Activated T-helper 1 cell treated with anti-CD3 and anti-CD28 coated beads, Interleukin-12 subunit alpha, Interleukin-12 subunit beta, Interleukin-2, Interleukin-4 antibody, amounts not matched to agents 30 ng/mL and 10 ng/mL and 1 ng/mL, durations not matched to agents 14 hours and 24 hours and 36 hours (primary cell): ENCODE results near the gene DOK7. TPM values are rescaled to one million over a fixed set of nuclear protein-coding genes. Genes with fewer than 3 reads are reported as not detected.

Source experiments
- DNase-seq: peaks from one replicate; pipeline ENCODE4 v3.0.0; 2021; ENCODE audit warnings: low spot score
- H3K27ac Mint-ChIP-seq: one replicate; pipeline ENCODE4 v1.8.0; 2021; ENCODE audit warnings: mild to moderate bottlenecking, mixed read lengths
- H3K27me3 Mint-ChIP-seq: one replicate; pipeline ENCODE4 v1.8.0; 2022; ENCODE audit warnings: mild to moderate bottlenecking, moderate library complexity, mixed read lengths; ENCODE audit not compliant: insufficient read depth
- H3K36me3 Mint-ChIP-seq: one replicate; pipeline ENCODE4 v1.8.0; 2021; ENCODE audit warnings: low read depth, mixed read lengths
- H3K4me1 Mint-ChIP-seq: one replicate; pipeline ENCODE4 v1.8.0; 2021; ENCODE audit warnings: low read depth, mixed read lengths
- H3K4me3 Mint-ChIP-seq: one replicate; pipeline ENCODE4 v1.8.0; 2021; ENCODE audit warnings: mild to moderate bottlenecking, moderate library complexity, mixed read lengths
- H3K9me3 Mint-ChIP-seq: one replicate; pipeline ENCODE4 v1.8.0; 2021; ENCODE audit warnings: mixed read lengths
- intact Hi-C: fragments of 100-400 bp; cut with micrococcal nuclease; formaldehyde crosslinking; loops from one replicate; pipeline ENCODE4 v1.15.1; 2024
- total RNA-seq: library from RNA; stranded (reverse); gene quantifications from 2 replicates; pipeline ENCODE4 v1.2.3, GENCODE V29; 2022

Gene DOK7
- total RNA-seq, 1 donor from 2014 or later: not detected

GRCh38 chr4:3472411-3473141 is 9.5 kb downstream of the DOK7 start:
- DNase-seq: no peak
- no peak overlapping the region for H3K27ac Mint-ChIP-seq
- H3K4me3 Mint-ChIP-seq: no peak overlapping the region

DNA sequence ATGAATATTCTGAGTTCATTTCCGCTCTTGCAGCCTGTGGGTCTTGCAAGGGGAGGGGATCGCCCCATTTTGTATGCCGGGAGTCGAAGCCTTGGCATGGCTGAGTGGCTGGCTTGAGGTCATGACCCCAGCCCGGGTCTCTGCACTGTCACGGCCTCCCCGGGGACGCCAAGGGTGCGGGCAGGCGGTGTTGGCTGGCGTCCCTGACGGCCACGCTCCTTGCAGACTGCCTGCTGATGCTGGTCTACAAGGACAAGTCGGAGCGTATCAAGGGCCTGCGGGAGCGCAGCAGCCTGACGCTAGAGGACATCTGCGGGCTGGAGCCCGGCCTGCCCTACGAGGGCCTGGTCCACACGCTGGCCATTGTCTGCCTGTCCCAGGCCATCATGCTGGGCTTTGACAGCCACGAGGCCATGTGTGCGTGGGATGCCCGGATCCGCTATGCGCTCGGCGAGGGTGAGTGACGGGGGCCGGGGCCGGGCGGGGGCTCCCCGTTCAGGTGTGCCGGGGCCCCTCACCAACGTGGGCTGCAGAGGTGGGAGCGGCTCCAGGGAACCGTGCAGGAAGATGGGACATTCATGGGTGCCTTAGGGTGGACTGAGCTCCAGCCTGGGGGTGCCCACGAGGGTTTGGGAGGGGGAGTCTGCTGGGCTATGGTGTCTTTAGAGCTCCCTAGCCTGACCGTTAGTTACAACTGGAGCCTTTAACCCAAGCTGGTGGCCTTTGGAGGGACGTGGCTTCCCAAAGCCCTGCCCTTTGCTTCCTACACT is 10.3 kb downstream of the DOK7 start:
- H3K27ac Mint-ChIP-seq: no peak overlapping the region
- H3K4me3 Mint-ChIP-seq: no peak overlapping the region
- H3K4me1 Mint-ChIP-seq: no peaks in the 10 kb centered on the region
- no peaks in the 10 kb centered on the region for H3K27me3 Mint-ChIP-seq
- H3K36me3 Mint-ChIP-seq: no peaks in the 10 kb centered on the region
- H3K9me3 Mint-ChIP-seq: no peaks in the 10 kb centered on the region
- no peak for DNase-seq
- intact Hi-C loops: no loop called here

More at GRCh38 chr4:3472411-3473141, 9.5 kb downstream of the DOK7 start:
- intact Hi-C loops: no loop called here
- H3K9me3 Mint-ChIP-seq: no peaks in the 10 kb centered on the region
- no peaks in the 10 kb centered on the region for H3K36me3 Mint-ChIP-seq
- no peaks in the 10 kb centered on the region for H3K4me1 Mint-ChIP-seq
- H3K27me3 Mint-ChIP-seq: no peaks in the 10 kb centered on the region

- Mint-ChIP-seq H3K9me3 (no peaks in the 10 kb centered on the region), H3K4me3 (no peak overlapping the region), H3K27ac (no peak overlapping the region), H3K36me3 (no peaks in the 10 kb centered on the region), H3K4me1 (no peaks in the 10 kb centered on the region), H3K27me3 (no peaks in the 10 kb centered on the region)
- no peak for DNase-seq
- intact Hi-C loops: no loop called here
Measured at GRCh38 chr4:3473996-3474765, 11.1 kb downstream of the DOK7 start.

- no peaks in the 10 kb centered on the region for H3K27me3 Mint-ChIP-seq
- H3K9me3 Mint-ChIP-seq: no peaks in the 10 kb centered on the region
- H3K27ac Mint-ChIP-seq: no peak overlapping the region
- H3K36me3 Mint-ChIP-seq: no peaks in the 10 kb centered on the region
- H3K4me3 Mint-ChIP-seq: no peak overlapping the region
- no peaks in the 10 kb centered on the region for H3K4me1 Mint-ChIP-seq
- no peak for DNase-seq
- intact Hi-C loops: no loop called here
Measured at GRCh38 chr4:3475041-3475712, 12.1 kb downstream of the DOK7 start.

DNA sequence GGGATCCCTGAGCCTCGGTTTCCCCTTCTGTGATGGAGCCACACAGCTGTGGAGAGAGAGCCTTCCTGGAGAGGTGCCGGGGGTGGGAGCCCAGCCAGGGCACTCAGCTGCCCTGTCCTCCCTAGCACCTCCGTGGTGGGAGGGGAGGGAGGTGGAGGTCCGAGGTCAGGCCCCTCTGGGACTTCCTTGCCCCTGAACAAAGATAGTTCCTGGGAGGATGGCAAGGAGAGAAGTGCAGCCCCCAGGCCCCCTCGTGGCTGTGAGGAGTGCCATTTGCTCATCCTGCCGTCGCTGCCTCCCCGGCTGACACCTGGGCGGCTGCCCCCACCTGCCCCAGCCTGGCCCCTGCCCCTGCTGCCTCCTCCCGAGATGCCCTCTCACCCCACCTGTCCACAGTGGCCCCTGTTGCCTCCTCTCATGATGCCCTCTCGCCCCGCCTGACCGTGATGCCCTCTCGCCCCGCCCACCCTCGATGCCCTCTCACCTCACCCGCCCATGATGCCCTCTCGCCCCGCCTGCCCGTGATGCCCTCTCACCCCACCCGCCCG is 12.7 kb downstream of the DOK7 start:
- Mint-ChIP-seq H3K4me1 (no peaks in the 10 kb centered on the region), H3K9me3 (no peaks in the 10 kb centered on the region), H3K36me3 (no peaks in the 10 kb centered on the region), H3K27ac (no peak overlapping the region), H3K4me3 (no peak overlapping the region), H3K27me3 (peaks cover 2% of the 10 kb centered on the region)
- no peak for DNase-seq
- intact Hi-C loops: no loop called here

DNA sequence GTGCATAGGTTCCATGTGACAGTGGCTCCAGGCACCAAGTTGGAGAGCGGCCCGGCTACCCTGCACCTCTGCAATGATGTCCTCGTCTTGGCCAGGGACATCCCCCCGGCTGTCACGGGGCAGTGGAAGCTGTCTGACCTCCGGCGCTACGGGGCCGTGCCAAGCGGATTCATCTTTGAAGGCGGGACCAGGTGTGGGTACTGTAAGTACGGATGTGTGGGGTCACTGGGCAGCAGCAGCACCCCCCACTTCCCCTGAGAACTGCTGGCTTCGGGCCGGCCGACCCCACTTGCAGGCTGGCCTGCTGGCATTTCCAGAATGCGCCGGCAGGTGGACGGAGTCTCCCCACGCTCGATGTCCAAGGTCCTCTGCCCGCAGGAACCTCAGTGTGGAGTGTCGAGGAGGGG is 13.2 kb downstream of the DOK7 start:
- Mint-ChIP-seq H3K36me3 (no peaks in the 10 kb centered on the region), H3K9me3 (no peaks in the 10 kb centered on the region), H3K4me3 (no peak overlapping the region), H3K27me3 (peaks cover 6% of the 10 kb centered on the region), H3K27ac (no peak overlapping the region), H3K4me1 (no peaks in the 10 kb centered on the region)
- intact Hi-C loops: no loop called here
- DNase-seq: no peak

DNA sequence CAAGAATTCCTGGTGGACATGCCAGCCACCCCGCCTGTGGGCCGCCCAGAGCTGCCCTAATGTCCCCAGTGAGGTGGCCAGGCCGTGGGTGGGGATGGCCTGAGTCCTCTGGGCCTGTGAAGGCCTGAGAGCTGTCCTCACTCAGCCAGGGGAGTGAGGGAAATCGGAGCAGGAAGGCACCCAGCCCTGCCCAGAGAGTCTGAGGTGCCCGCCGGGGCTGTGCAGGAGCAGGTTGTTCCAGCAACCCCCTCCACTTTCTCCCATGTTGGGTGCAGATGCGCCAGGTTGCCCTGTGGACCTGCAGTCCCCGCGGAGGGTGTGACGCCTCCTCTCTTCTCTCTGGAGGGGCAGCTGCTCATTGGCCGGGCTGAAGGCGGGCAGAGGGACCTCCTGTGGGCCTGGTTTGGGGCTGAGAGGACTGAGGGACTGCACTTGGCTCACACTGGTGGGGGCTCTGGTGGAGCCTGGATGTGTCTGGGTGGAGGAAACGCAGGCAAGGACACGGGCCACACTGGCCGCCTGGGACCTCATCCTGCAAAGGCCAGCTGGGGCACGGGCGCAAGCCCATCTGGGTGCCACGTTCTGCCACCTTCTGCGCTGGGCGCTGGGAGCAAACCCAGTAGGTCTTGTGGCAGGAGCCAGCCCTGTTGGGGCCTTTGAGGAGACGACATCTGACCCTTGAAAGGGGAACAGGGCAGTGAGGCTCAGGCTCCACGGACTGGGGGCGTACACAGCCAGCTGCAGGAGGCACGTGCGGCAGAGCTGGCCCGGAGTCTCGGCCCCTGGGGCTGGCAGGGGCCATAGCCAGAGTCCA is 14.0 kb downstream of the DOK7 start:
- DNase-seq: no peak
- intact Hi-C loops: no loop called here
- no peak overlapping the region for H3K27ac Mint-ChIP-seq
- H3K36me3 Mint-ChIP-seq: no peaks in the 10 kb centered on the region
- H3K27me3 Mint-ChIP-seq: peaks cover 8% of the 10 kb centered on the region
- H3K4me3 Mint-ChIP-seq: no peak overlapping the region
- no peaks in the 10 kb centered on the region for H3K4me1 Mint-ChIP-seq
- H3K9me3 Mint-ChIP-seq: no peaks in the 10 kb centered on the region

- Mint-ChIP-seq H3K36me3 (no peaks in the 10 kb centered on the region), H3K4me1 (no peaks in the 10 kb centered on the region), H3K27ac (no peak overlapping the region), H3K9me3 (no peaks in the 10 kb centered on the region), H3K27me3 (peaks cover 8% of the 10 kb centered on the region), H3K4me3 (no peak overlapping the region)
- intact Hi-C loops: no loop called here
- no peak for DNase-seq
Measured at GRCh38 chr4:3477750-3478430, 14.8 kb downstream of the DOK7 start.

DNA sequence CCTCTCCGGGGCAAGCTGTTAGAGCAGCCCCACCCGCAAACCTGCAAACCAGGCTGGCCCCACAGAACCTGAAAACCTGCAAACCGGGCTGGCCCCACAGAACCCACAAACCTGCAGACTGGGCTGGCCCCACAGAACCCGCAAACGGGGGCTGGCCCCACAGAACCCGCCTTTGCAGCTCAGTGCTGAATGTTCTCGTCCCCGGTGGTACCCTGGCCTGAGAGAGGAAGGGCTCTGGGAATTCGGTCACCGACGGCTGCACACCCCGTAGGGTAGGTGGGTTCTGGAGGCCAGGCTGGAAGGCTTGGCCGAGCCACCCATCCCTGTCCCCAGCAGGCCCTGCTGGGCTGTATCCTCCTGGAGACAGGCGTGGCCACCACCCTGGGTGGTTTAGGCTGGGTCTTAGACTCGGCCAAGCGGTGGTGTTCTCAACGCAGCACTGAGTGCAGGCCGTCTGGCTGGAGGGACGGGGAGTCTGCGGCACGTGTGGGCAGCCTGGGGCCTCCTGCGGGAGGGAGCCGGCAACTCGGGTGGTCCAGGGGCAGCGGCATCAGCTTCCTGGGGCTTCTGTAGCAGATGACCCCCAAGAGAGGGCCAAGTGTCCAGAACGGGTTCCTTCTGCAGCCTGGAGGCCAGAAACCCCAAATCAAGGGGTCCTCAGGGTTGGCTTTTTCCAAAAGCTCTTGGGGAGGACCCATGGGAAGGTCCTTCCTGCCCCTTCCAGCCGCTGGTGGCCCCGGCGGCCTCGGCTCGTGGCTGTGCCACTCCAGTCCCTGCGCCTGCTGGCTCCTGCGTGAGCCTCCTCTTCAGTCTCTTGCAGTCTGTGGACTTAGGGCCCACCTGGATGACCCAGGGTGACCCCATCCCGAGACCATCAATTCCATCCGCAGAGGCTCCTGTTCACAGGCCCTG is 15.6 kb downstream of the DOK7 start:
- H3K4me1 Mint-ChIP-seq: no peaks in the 10 kb centered on the region
- H3K36me3 Mint-ChIP-seq: no peaks in the 10 kb centered on the region
- DNase-seq: no peak
- H3K27me3 Mint-ChIP-seq: peaks cover 8% of the 10 kb centered on the region
- no peaks in the 10 kb centered on the region for H3K9me3 Mint-ChIP-seq
- intact Hi-C loops: no loop called here
- no peak overlapping the region for H3K4me3 Mint-ChIP-seq
- no peak overlapping the region for H3K27ac Mint-ChIP-seq

- no peak for DNase-seq
Measured at GRCh38 chr4:3479358-3480101, 16.4 kb downstream of the DOK7 start.

More at GRCh38 chr4:3479358-3480101, 16.4 kb downstream of the DOK7 start:
- no peaks in the 10 kb centered on the region for H3K4me1 Mint-ChIP-seq
- intact Hi-C loops: loop anchor here (1.0 kb wide), 2 partner anchors 133 to 373 kb away; no protein-coding TSS in a partner anchor
- no peaks in the 10 kb centered on the region for H3K9me3 Mint-ChIP-seq
- H3K4me3 Mint-ChIP-seq: no peak overlapping the region
- H3K27ac Mint-ChIP-seq: no peak overlapping the region
- peaks cover 8% of the 10 kb centered on the region for H3K27me3 Mint-ChIP-seq
- no peaks in the 10 kb centered on the region for H3K36me3 Mint-ChIP-seq
